ENCODE measurements around the gene RUNX1. TPM values are rescaled to one million over a fixed set of nuclear protein-coding genes. Genes with fewer than 3 reads are reported as not detected.

The RUNX1 gene
- total and polyA plus RNA-seq, 10 donors: 4.8 to 70.0 (median 43.6) TPM

GRCh38 chr21:34986561-34987500 is 62.3 kb downstream of the RUNX1 start:
- Histone ChIP-seq H3K36me3 (peaks cover 0 to 3% (median 0%) of the 10 kb centered on the region in 6 donors), H3K27me3 (replicated peaks in 1 of 7) (no peaks in the 10 kb centered on the region), H3K9me3 (no peaks in the 10 kb centered on the region), H3K27ac (peak overlapping the region in 7 of 8 donors; percentile 6 to 78 (median 56)), H3K4me1 (peaks cover 30 to 88% (median 61%) of the 10 kb centered on the region in 6 donors), H3K4me3 (peak overlapping the region in 1 of 8 donors; percentile 38)
- TF ChIP-seq POLR2A (IDR thresholded peaks at IDR 0.05): no peak
- TF ChIP-seq POLR2AphosphoS5 (IDR thresholded peaks at IDR 0.05): no peak
- TF ChIP-seq CTCF (IDR thresholded peaks at IDR 0.05 in 8 of 11, conservative IDR thresholded peaks at IDR 0.05 in 3 of 11): no peak
- WGBS, 5 donors: 46 to 57% (median 47%) methylated on average over 16 of the region's 16 CpGs
- no peak for DNase-seq
- intact Hi-C loops (cut with DNase I; ENCODE audit: low total_unique reads): no loop called here

GRCh38 chr21:34984356-34985058 is 64.6 kb downstream of the RUNX1 start:
- DNase-seq: no peak
- peak overlapping the region in 3 of 8 donors; percentile 35 to 56 (median 52) for H3K27ac ChIP-seq
- intact Hi-C loops (cut with DNase I; ENCODE audit: low total_unique reads): no loop called here
- 18 to 47% (median 33%) methylated on average over 3 of the region's 3 CpGs for WGBS, 5 donors
- peaks cover 0 to 4% (median 0%) of the 10 kb centered on the region in 6 donors for H3K36me3 ChIP-seq
- H3K4me1 ChIP-seq: peaks cover 30 to 83% (median 58%) of the 10 kb centered on the region in 6 donors
- TF ChIP-seq POLR2AphosphoS5 (IDR thresholded peaks at IDR 0.05): no peak
- TF ChIP-seq POLR2A (IDR thresholded peaks at IDR 0.05): no peak
- no peak overlapping the region for H3K4me3 ChIP-seq
- no peaks in the 10 kb centered on the region for H3K9me3 ChIP-seq
- no peaks in the 10 kb centered on the region for H3K27me3 ChIP-seq (replicated peaks in 1 of 7)

GRCh38 chr21:34983680-34984086 is 65.4 kb downstream of the RUNX1 start:
- Histone ChIP-seq H3K9me3 (no peaks in the 10 kb centered on the region), H3K27ac (peak overlapping the region in 4 of 8 donors; percentile 9 to 56 (median 44)), H3K36me3 (peaks cover 0 to 4% (median 0%) of the 10 kb centered on the region in 6 donors), H3K4me3 (no peak overlapping the region), H3K27me3 (replicated peaks in 1 of 7) (no peaks in the 10 kb centered on the region), H3K4me1 (peaks cover 30 to 81% (median 51%) of the 10 kb centered on the region in 6 donors)
- TF ChIP-seq POLR2AphosphoS5 (IDR thresholded peaks at IDR 0.05) (no peak), CTCF (IDR thresholded peaks at IDR 0.05 in 8 of 11, conservative IDR thresholded peaks at IDR 0.05 in 3 of 11) (no peak), POLR2A (IDR thresholded peaks at IDR 0.05) (no peak)
- intact Hi-C loops (cut with DNase I; ENCODE audit: low total_unique reads): no loop called here
- no peak for DNase-seq

- intact Hi-C loops (cut with DNase I; ENCODE audit: low total_unique reads): no loop called here
- TF ChIP-seq CTCF (IDR thresholded peaks at IDR 0.05 in 8 of 11, conservative IDR thresholded peaks at IDR 0.05 in 3 of 11) (no peak), POLR2A (IDR thresholded peaks at IDR 0.05) (no peak), POLR2AphosphoS5 (IDR thresholded peaks at IDR 0.05) (no peak)
- Histone ChIP-seq H3K9me3 (no peaks in the 10 kb centered on the region), H3K27ac (no peak overlapping the region), H3K27me3 (replicated peaks in 1 of 7) (no peaks in the 10 kb centered on the region), H3K4me3 (no peak overlapping the region), H3K36me3 (peaks cover 0 to 4% (median 0%) of the 10 kb centered on the region in 6 donors), H3K4me1 (peaks cover 21 to 62% (median 34%) of the 10 kb centered on the region in 6 donors)
- 92 to 98% (median 96%) methylated on average over 7 of the region's 7 CpGs for WGBS, 5 donors
- no peak for DNase-seq
Measured at GRCh38 chr21:34981791-34982190, 67.3 kb downstream of the RUNX1 start.

Measured in spleen (tissue), 11 donors.